Inflammatory macrophage treated with lipopolysaccharide for 1 hour (primary cell): ENCODE results near the gene PLXNB1.
"Not testable (repeated sequence)": the region's sequence is repeated elsewhere in the genome, so short reads cannot be mapped to it uniquely, and the experiment has no call there.

Source experiments
- DNase-seq, 2 donors: peaks; one replicate each; pipeline ENCODE4 v3.0.0-alpha.2; 2020 to 2022

The PLXNB1 gene

DNA sequence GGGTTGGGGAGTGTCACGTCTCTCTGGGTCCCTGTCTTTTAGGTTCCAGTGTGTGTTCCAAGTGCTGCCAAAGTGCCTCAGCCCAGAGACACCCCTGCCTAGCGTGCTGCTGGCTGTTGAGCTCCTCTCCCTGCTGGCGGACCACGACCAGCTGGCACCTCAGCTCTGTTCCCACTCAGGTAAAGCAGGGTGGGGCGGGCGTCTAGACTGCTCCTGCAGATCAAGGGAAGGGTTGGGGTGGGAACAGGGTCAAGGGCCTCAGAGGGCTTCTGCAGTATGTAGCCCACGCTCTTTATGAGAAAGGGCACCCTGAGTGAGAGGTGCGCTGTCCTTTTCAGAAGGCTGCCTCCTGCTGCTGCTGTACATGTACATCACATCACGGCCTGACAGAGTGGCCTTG is 33.8 kb upstream of the PLXNB1 start:
- no peak for DNase-seq

DNA sequence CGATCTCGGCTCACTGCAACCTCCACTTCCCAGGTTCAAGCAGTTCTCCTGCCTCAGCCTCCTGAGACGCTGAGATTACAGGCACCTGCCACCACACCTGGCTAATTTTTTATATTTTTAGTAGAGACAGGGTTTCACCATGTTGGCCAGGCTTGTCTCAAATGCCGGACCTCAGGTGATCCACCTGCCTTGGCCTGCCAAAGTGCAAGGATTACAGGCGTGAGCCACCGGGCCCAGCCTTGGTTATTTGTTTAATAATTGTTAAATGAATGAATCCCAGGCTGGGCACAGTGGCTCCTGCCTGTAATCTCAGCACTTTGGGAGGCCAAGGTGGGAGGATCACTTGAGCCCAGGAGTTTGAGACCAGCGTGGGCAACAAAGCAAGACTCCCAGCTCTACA is 31.9 kb upstream of the PLXNB1 start:
- not testable (repeated sequence) for DNase-seq

DNA sequence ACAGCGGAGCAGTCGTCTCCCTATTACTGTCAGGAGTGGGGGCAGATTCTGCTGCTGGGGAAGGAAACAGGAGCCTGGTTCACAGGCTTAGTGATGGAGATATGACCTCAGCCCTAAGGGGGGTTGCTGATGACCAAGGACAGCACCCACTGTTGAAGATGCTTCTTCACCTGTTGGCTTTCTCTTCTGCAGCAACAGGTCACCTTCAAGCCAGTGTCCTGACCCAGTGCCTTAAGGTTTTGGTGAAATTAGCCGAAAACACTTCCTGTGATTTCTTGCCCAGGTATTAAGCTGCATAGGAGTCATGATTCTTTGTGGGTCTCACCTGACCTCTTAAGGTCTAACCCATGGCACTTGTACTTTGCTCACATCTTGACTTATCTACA is 30.6 kb upstream of the PLXNB1 start:
- no peak for DNase-seq

DNA sequence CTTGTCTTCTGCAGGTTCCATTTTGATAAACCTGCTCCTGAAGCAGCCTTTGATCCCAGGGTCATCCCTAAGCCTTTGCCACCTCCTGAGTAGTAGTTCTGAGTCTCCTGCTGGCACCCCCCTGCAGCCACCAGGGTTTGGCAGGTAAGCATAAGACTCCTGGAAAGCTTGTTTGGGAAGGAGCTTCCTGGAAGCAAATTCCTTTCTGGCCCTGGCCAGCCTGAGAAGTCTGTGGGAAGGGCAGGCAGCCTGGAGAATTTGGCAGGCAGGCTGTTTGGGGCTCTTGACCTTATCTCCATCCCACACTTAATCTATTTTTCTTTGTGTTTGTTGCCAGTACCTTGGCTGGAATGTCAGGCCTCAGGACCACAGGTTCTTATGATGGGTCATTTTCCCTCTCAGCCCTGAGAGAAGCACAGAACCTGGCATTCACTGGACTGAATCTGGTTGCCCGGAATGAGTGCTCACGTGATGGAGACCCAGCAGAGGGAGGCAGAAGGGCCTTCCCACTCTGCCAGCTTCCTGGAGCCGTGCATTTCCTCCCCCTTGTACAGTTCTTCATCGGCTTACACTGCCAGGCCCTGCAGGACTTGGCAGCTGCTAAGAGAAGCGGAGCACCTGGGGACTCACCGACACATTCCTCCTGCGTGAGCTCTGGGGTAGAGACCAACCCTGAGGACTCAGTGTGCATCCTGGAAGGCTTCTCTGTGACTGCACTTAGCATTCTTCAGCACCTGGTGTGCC is 30.1 kb upstream of the PLXNB1 start:
- no peak for DNase-seq

DNA sequence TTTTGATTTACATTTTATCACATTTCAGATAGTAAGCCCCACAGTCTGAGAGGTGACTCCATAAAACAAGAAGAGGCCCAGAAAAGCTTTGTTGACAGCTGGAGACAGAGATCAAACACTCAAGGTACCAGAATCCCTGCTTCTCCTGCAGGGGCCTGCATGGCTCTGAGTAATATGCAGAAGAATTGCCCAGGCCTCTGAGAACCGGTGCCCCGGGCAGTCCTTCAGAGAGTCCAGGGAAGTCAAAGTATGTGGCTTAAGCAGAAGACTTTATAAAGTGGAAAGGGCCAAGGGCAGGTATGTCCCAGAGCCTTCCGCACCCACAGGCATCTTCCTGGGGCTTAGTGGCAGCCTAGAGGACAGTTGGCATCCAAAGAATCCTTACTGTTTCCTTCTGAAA is 29.4 kb upstream of the PLXNB1 start:
- no peak for DNase-seq

DNA sequence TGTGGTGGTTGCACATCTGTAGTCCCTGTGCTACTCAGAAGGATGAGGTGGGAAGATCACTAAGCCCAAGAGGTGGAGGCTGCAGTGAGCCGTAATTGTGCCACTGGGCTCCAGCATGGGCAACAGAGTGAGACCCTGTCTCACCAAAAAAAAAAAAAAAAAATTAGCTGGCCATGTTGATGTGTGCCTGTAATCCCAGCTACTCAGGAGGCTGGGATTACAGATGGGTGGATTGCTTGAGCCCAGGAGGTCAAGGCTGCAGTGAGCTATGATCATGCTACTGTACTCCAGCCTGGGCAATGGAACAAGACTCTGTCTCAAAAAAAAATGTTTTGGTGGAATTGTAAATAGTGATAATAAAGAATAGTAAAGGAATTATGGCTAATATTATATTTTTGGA is 26.6 kb upstream of the PLXNB1 start:
- DNase-seq = no peak

DNA sequence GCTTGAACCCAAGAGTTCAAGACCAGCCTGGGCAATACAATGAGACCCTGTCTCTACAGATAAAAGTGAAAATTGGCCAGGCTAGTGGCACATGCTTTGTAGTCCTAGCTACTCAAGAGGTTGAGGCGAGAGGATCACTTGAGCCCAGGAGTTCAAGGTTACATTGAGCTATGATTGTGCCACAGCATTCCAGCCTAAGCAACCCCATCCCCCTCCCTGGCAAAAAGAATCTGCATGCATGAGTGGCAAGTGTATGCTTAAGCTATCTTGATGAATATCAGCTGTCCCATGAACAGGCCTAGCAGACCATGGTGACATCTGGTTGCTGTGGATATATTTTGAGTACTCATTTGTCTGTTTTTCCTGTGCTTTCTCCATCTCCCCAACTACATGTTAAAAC is 21.4 kb upstream of the PLXNB1 start:
- no peak for DNase-seq

DNA sequence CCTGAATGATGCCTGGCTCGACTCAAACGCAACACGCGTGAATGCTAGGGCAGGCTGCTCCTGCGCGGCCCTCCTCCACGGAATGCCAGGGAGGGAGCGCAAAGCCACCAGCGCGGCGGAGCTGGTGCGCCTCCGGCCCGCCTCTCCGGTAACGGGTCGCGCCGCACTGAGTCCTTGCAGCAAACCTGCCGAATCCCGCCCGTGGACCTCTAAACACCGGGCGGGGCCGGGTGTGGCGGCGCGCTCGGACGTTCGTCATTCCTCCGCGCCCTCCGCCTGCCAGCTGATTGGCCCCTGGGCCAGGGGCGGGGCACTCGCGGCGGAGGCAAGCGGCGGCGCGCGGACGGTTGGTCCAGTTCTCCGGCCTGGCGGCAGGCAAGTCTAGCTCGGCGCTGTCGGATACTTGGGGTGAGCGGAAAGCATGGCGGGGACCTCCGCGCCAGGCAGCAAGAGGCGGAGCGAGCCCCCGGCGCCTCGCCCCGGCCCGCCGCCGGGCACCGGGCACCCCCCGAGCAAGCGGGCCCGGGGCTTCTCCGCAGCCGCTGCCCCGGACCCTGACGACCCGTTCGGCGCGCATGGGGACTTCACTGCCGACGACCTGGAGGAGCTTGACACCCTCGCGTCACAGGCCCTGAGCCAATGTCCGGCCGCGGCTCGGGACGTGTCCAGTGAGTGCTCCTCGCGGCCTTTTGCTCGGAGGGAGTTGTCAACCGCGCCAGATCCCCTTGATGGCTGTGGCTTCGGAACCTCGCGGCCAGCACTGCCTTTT is 16.7 kb upstream of the PLXNB1 start, which contains the start of gene ATRIP:
Gene ATRIP (plus strand): TSS at position 313 of the 769 bp plus-strand sequence. CDS start 109 bp downstream, at position 422.
- DNase-seq = peak; percentile 80 to 92

DNA sequence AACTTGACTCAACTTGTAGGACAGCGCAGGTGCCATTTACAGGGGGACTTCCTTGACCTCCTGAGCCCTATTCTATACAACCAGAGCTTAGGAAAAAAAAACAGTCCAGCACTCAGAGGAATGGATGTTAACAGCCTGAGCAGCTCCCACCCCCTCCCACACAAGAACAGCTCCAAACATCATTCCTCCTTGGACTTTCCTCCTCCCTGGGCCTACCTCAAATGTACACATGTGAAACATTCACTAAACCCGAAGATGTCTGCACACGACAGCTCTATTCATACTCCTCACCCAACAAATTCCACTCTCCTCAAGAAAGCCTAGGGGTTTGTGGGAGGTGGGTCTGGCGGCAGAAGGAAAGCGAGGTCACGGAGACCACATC is 16.1 kb upstream of the PLXNB1 start:
- DNase-seq = no peak

DNA sequence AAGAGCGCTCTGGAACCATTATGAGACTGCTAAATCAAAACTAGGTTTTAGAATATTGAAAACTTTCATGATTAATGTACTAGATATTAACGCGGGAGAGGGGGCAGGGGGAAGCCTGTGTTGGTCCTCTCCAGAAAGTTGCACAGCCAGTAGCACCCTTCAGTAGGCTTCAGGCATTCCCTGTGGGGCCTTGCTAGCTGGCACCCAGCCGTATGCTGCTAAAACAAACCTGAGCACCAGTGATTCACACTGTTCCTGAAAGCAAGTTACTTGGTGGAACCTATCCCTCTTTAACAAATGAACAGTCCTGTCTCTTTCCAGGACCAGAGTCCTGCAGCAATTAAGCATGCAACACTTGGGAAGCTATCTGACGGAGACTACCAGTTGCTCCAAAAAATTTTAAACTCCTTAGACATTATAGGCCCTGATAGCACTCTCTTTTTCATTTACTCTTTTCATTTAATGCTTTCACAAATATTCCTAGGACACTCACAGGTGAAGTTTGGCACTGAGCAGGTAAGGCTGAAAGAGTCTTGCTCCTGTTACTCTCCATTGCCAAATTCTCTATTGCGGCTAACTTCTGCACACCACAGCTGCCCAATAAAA is 15.5 kb upstream of the PLXNB1 start:
- DNase-seq = no peak

DNA sequence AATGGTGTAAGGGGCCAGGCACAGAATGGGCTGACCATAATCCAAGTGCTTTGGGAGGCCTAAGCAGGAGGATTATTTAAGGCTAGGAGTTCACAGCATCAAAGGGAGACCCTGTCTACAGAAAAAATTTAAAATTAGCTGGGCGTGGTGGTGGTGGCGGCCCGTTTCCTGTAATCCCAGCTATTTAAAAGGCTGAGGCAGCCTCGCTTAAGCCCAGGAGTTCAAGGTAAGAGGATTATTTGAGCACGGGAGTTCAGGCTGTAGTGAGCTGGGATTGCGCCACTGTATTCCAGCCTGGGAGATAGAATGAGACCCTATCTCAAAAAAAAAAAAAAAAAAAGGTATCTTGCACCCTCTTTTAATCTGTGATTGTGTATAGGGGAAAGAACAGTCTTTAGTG is 12.1 kb upstream of the PLXNB1 start:
- no peak for DNase-seq

DNA sequence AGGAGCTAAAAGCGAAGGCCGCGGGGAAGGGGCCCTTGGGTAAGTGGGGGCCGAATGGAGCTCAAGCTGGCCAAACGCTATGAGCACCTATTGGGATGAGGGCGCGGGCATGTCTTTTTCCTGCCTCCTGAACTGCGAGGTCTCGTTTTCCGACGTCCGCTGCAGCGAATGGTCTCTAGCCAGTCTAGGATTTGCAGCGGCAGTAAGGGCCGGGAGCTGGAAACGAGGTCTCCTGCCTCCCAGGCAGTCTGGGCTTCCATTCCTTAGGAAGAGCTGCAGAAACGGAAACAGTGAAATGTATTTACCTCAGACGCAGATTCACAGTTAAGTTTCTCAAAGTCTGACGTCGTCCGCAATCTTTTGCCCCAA is 10.7 kb upstream of the PLXNB1 start:
- no peak for DNase-seq

DNA sequence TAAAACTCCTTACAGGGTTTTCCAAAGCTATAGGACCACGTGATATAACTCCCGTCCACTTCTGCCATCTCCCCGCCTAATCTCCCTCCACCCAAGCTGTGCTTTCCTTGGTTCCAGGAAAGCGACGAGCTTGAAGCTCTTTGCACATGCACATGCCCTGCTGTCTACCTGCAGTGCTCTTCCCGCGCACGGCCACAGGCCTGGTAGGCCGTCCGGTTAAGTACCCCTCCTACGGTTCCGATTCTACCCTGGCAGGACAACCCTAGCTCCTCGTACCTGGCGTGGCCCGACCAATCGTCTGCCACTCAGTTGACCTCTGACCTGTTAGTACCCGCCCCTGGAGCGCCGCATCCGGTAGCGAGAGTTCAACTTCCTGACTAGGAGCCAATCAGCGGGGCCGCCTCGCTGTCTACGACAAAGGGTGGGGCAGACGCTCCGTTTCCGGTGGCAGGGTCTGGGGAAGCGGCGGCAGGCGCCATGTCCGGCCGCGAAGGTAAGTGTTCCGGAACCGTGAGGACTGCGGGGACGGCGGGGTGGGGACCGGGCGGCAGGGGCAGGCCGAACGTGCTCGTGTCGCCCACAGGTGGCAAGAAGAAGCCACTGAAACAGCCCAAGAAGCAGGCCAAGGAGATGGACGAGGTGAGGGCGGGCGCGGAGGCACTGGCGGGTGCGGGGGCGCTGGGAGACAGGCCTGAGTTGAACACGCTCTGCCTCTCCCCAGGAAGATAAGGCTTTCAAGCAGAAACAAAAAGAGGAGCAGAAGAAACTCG is 10.1 kb upstream of the PLXNB1 start, which contains the start of the genes CCDC51 and TMA7:
Gene CCDC51 (minus strand): TSS at position 300 of the 770 bp plus-strand sequence. CDS start 4,991 bp downstream, outside the sequence.
Gene TMA7 (plus strand): TSS at position 438 of the 770 bp plus-strand sequence. CDS start 40 bp downstream, at position 478.
- DNase-seq = peak; percentile 96 to 97

DNA sequence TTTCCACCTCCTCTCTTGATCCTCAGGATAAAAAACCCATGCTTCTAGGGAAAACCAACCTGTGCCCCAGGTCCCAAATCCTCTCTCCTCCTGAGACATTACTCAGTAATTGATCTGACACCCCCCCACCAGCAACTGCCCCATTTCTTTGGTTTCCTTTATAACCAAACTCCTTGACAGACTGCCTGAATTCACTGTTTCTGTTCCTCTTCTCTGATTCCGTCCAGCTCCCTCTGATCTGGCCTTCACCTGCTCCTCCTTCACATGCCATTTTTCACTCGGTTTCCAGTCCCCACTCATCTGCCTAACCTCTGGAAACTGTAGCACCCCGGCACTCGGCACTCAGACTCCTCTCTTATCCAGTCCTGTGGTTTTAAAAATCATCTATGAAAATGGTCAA is 7.9 kb upstream of the PLXNB1 start:
- no peak for DNase-seq

DNA sequence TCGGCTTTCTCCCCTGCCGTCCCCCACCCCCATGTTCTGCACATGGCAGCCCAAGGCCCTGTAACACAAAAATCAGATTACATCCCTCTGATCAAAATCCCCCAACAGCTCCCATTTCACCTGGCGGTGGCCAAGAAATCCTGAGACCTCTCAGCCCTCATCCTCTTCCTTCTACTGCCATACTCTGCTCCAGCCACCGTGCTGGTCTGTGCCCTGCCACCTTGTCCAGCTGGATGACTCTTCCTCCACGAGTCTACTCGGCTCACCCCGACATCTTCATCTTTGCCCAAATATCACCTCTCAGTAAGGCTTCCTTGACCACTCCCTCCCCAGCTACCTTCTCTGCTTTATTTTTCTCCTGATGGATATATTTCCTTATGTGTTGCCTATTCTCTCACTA is 7.0 kb upstream of the PLXNB1 start:
- DNase-seq = no peak

DNA sequence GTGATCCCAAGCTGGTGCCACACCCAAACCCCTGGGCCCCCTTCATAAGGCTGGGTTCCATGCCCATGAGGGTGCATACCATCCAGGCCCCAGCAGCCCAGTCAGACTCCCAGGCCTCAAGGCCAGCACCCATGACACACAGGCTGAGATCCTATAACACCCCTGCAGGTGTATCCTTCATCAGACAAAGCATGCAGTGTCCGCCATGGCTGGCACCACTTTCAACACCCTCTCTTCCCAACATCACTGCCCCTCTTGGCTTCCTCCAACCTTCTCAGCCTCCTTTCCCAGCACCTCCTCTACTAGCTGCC is 6.5 kb upstream of the PLXNB1 start:
- no peak for DNase-seq

DNA sequence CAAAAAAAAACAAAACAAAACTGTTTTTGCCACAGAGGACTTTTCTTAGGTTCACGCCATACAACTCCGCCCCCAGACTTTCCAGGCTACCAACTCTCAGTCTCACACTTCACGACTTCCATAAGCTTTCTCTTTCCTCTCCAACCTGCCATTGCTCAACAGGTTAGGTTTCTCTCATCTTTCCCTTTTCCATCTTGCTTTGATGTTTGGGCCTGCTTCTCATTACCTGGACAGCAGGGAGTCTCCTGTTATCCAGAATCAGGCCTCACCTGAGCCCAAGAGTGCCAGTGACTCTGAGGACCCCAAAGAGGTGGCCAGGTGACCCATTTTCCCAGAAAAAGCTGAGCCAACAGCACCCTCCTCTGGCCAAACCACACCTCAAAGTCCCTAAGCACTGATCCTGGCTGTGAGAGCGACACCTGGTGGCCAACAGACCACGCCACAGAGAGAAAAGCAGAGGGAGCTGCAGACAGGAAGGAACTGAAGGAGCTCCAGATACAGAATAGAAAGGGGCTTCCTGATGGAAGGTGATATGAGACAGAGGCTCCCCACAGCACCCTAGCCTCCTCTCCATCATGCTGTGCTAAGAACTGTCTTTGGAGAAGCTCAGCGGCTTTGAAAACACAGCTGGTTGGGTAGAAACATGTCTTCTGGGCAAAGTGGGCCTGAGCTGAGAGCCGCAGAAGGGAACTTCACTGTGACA is 6.0 kb upstream of the PLXNB1 start:
- DNase-seq = peak; percentile 72 to 92

DNA sequence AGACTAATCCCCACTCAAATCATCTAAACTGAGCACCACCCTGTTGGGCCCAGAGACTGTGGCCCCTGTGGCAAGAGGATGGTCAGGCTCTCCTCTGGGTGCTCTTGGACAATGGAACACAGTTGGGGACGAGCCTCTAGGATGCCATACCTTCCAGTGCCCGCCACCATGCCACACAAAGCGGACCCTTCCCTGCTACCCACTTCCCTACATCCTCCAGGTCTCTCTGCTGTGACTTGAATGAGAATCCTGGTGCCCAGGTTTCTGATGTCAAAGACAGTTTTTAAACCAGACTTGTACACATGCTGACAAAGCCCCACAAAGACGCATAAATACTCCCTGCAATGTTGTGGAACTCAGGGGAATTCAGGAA is 5.3 kb upstream of the PLXNB1 start:
- no peak for DNase-seq

DNA sequence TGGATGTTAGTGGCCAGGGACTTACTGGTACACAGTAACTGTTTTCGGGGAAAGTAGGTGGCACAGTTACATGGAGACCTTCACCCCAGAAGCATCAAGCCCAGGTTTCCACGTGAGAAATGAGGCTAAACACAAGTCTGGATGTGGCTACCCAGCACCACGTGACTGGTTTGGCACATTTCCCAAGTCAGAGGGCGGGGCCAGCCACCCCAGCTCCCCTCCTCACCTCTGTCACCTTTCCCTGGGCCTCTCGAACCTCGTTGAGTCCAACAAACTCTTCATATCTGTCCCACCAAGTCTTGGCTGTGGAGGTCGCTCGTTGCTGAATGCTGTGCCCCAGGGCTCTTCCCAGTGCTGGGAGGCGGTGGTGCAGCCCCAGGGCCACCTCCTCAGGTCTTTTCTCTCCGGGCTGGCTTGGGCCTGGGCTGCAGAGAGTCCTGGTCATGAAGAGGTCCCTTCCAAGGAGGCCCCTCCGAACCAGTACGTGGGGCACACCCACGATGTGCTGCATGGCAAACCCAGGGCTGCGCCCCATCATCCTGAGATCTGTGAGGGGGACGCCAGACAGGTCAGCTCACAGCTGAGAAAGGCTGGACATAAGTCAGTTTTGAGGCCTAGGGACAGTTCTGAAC is 4.8 kb upstream of the PLXNB1 start:
- DNase-seq = no peak

DNA sequence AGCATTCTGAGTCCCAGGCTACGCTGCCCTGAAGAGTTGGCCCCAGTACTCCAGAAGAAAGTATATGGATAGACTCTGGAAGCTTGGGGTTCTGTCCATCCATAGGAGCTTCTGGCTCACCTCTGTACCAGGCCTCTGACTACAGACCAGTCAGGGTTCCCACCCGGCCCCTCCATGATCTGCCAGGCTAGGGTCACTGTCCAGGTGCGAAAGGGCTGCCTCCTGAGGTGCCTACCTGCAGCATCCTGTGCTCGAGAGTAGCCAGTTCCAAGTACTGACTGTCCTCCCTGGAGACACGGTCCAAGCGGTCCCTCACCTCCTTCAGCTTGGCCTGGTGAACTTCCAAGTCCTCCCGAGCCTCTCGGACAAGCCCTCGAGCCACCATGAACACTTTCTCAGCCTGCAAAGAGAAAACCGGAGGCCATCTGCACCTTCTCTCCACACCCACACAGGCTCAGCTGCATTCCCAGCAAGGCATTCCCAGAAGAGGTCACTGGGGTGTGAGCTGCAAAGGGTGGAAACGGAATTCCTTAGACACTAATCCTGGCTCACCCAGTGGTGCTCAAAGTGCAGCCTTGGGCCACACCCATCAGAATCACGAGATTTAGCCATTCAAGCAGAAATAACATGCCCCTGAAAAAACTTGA is 3.7 kb upstream of the PLXNB1 start:
- no peak for DNase-seq
